Muscle layer of colon (tissue), 2 donors: ENCODE data around the gene THADA.
"Not testable (repeated sequence)": the region's sequence is repeated elsewhere in the genome, so short reads cannot be mapped to it uniquely, and the experiment has no call there.

Source experiments
- H3K27ac ChIP-seq: one replicate; pipeline ENCODE4 v1.7.0; 2013; ENCODE audit warnings: low read depth, mild to moderate bottlenecking, low read length, moderate library complexity
- H3K27me3 ChIP-seq, 2 donors: one replicate each; pipeline ENCODE4 v1.7.0; 2013; ENCODE audit warnings: low read length in 2 of 2, mild to moderate bottlenecking in 2 of 2; ENCODE audit not compliant: insufficient read depth in 2 of 2, control insufficient read depth in 1 of 2
- H3K36me3 ChIP-seq: one replicate; pipeline ENCODE4 v1.7.0; 2013; ENCODE audit warnings: mild to moderate bottlenecking, low read length; ENCODE audit not compliant: insufficient read depth
- H3K4me1 ChIP-seq: one replicate; pipeline ENCODE4 v1.7.0; 2013; ENCODE audit warnings: mild to moderate bottlenecking, low read length; ENCODE audit not compliant: insufficient read depth
- H3K4me3 ChIP-seq, 2 donors: one replicate each; pipeline ENCODE4 v1.7.0; 2013; ENCODE audit warnings: low read length in 2 of 2, low read depth in 1 of 2, mild to moderate bottlenecking in 1 of 2, moderate library complexity in 1 of 2
- H3K9ac ChIP-seq: one replicate; pipeline ENCODE4 v1.7.0; 2013; ENCODE audit warnings: low read length
- H3K9me3 ChIP-seq: one replicate; pipeline ENCODE4 v1.7.0; 2013; ENCODE audit warnings: mild to moderate bottlenecking, low read length
- donor health status: abdominal sarcoma.
- donor health status: Adenocarcinoma of cecum.

The THADA gene

GRCh38 chr2:43446755-43447154, 149.1 kb downstream of the THADA start:
- not testable (repeated sequence) for H3K27me3 ChIP-seq, H3K27ac ChIP-seq, H3K9ac ChIP-seq, H3K4me3 ChIP-seq, H3K36me3 ChIP-seq, H3K9me3 ChIP-seq
- peaks cover 33% of the 10 kb centered on the region for H3K4me1 ChIP-seq

- H3K27ac ChIP-seq: no peak overlapping the region
Observed at GRCh38 chr2:43445781-43446180, 150.1 kb downstream of the THADA start.

GRCh38 chr2:43444989-43445645, 150.7 kb downstream of the THADA start:
- H3K27ac ChIP-seq: peak overlapping the region; percentile 43
- H3K4me1 ChIP-seq: peaks cover 49% of the 10 kb centered on the region
- H3K36me3 ChIP-seq: peaks cover 5% of the 10 kb centered on the region
- no peak overlapping the region for H3K9ac ChIP-seq
- H3K27me3 ChIP-seq: no peaks in the 10 kb centered on the region
- peak overlapping the region in 1 of 2 donors; percentile 11 for H3K4me3 ChIP-seq
- H3K9me3 ChIP-seq: no peaks in the 10 kb centered on the region

More at GRCh38 chr2:43445781-43446180, 150.1 kb downstream of the THADA start:
- no peaks in the 10 kb centered on the region for H3K27me3 ChIP-seq
- H3K4me3 ChIP-seq: no peak overlapping the region
- H3K4me1 ChIP-seq: peaks cover 42% of the 10 kb centered on the region
- H3K9me3 ChIP-seq: no peaks in the 10 kb centered on the region
- H3K36me3 ChIP-seq: peaks cover 5% of the 10 kb centered on the region
- H3K9ac ChIP-seq: no peak overlapping the region

GRCh38 chr2:43443282-43443681, 152.6 kb downstream of the THADA start:
- Histone ChIP-seq H3K36me3 (peaks cover 5% of the 10 kb centered on the region), H3K4me1 (peaks cover 49% of the 10 kb centered on the region), H3K4me3 (no peak overlapping the region), H3K27me3 (no peaks in the 10 kb centered on the region), H3K27ac (no peak overlapping the region), H3K9me3 (no peaks in the 10 kb centered on the region), H3K9ac (no peak overlapping the region)

GRCh38 chr2:43441195-43441594, 154.6 kb downstream of the THADA start:
- peak overlapping the region; percentile 62 for H3K27ac ChIP-seq
- peaks cover 53% of the 10 kb centered on the region for H3K4me1 ChIP-seq
- no peak overlapping the region for H3K4me3 ChIP-seq
- no peaks in the 10 kb centered on the region for H3K27me3 ChIP-seq
- no peaks in the 10 kb centered on the region for H3K36me3 ChIP-seq
- no peak overlapping the region for H3K9ac ChIP-seq
- no peaks in the 10 kb centered on the region for H3K9me3 ChIP-seq

- Histone ChIP-seq H3K4me1 (peaks cover 34% of the 10 kb centered on the region), H3K27ac (peak overlapping the region; percentile 0), H3K9ac (no peak overlapping the region), H3K4me3 (no peak overlapping the region), H3K9me3 (no peaks in the 10 kb centered on the region), H3K27me3 (no peaks in the 10 kb centered on the region), H3K36me3 (no peaks in the 10 kb centered on the region)
Observed at GRCh38 chr2:43438858-43439655, 156.8 kb downstream of the THADA start.

- Histone ChIP-seq H3K4me3 (no peak overlapping the region), H3K27ac (no peak overlapping the region), H3K36me3 (no peaks in the 10 kb centered on the region), H3K4me1 (peaks cover 31% of the 10 kb centered on the region), H3K27me3 (no peaks in the 10 kb centered on the region), H3K9me3 (no peaks in the 10 kb centered on the region), H3K9ac (no peak overlapping the region)
Observed at GRCh38 chr2:43438342-43438741, 157.5 kb downstream of the THADA start.

GRCh38 chr2:43437363-43437762, 158.5 kb downstream of the THADA start:
- no peak overlapping the region for H3K27ac ChIP-seq
- H3K27me3 ChIP-seq: no peaks in the 10 kb centered on the region
- no peak overlapping the region for H3K4me3 ChIP-seq
- no peaks in the 10 kb centered on the region for H3K36me3 ChIP-seq
- no peak overlapping the region for H3K9ac ChIP-seq
- no peaks in the 10 kb centered on the region for H3K9me3 ChIP-seq
- peaks cover 22% of the 10 kb centered on the region for H3K4me1 ChIP-seq

GRCh38 chr2:43436431-43436830, 159.4 kb downstream of the THADA start:
- Histone ChIP-seq H3K4me1 (peaks cover 17% of the 10 kb centered on the region), H3K9ac (no peak overlapping the region), H3K4me3 (no peak overlapping the region), H3K9me3 (no peaks in the 10 kb centered on the region), H3K27ac (no peak overlapping the region), H3K36me3 (no peaks in the 10 kb centered on the region), H3K27me3 (no peaks in the 10 kb centered on the region)

- Histone ChIP-seq H3K27ac (no peak overlapping the region), H3K9ac (no peak overlapping the region), H3K36me3 (no peaks in the 10 kb centered on the region), H3K4me3 (no peak overlapping the region), H3K4me1 (peaks cover 10% of the 10 kb centered on the region), H3K27me3 (no peaks in the 10 kb centered on the region), H3K9me3 (no peaks in the 10 kb centered on the region)
Observed at GRCh38 chr2:43435746-43436145, 160.1 kb downstream of the THADA start.

GRCh38 chr2:43430489-43430888, 165.3 kb downstream of the THADA start:
- no peaks in the 10 kb centered on the region for H3K27me3 ChIP-seq
- H3K9ac ChIP-seq: no peak overlapping the region
- no peaks in the 10 kb centered on the region for H3K36me3 ChIP-seq
- no peak overlapping the region for H3K27ac ChIP-seq
- no peak overlapping the region for H3K4me3 ChIP-seq
- no peaks in the 10 kb centered on the region for H3K9me3 ChIP-seq
- peaks cover 16% of the 10 kb centered on the region for H3K4me1 ChIP-seq
